ENCODE data around the gene EFHB. TPM values are rescaled to one million over a fixed set of nuclear protein-coding genes. Genes with fewer than 3 reads are reported as not detected.
"Not testable (repeated sequence)": the region's sequence is repeated elsewhere in the genome, so short reads cannot be mapped to it uniquely, and the experiment has no call there.

The EFHB gene
- total RNA-seq, 1 experiment from 2014 or later = 1.9 TPM

DNA sequence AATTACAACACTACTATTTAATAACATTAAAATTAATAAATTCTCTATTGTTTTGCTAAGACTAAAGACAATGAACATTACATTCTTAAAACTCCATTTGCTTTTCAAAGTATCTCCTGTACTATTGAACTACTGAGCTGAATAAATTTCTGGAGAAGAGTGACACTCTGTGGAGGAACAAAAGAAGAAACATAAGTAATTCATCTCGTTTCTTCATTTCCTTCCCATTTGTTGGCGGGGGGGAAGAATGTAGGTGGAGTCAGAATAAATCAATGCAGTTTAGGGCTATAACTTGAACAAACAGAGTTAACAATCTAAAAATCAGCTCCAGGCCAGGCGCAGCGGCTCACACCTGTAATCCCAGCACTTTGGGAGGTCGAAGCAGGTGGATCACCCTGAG lies 32.7 kb downstream of the EFHB start:
- Histone ChIP-seq H4K20me1 (ENCODE audit: control insufficient read depth, insufficient read depth, insufficient read length) (no peaks in the 10 kb centered on the region), H3K9me3 (ENCODE audit: control insufficient read depth, low read depth, low read length) (no peaks in the 10 kb centered on the region), H4K91ac (ENCODE audit: insufficient read length, low read depth, low read length) (no peak overlapping the region), H2AFZ (ENCODE audit: low read length) (no peak overlapping the region), H2BK120ac (ENCODE audit: low read depth, low read length, poor library complexity, severe bottlenecking) (no peak overlapping the region), H3K18ac (ENCODE audit: insufficient read length, low read depth, low read length) (no peak overlapping the region), H3K56ac (ENCODE audit: insufficient read length, low read depth, low read length) (no peak overlapping the region), H2BK15ac (ENCODE audit: low read depth, low read length) (no peak overlapping the region), H3K4me2 (ENCODE audit: insufficient read depth, insufficient read length, low read length) (no peak overlapping the region), H3T11ph (ENCODE audit: low read length) (no peak overlapping the region), H3K79me1 (ENCODE audit: insufficient read depth, low read depth, low read length, poor library complexity, severe bottlenecking) (no peaks in the 10 kb centered on the region), H3K23ac (ENCODE audit: insufficient read length, low read depth, low read length) (no peak overlapping the region), H2BK12ac (ENCODE audit: insufficient read length, low read depth, low read length) (no peak overlapping the region), H4K5ac (ENCODE audit: insufficient read length, low read depth, low read length) (no peak overlapping the region), H3K4me1 (ENCODE audit: insufficient read depth, low read length) (no peaks in the 10 kb centered on the region; the same call in 1 of the 2 replicates), H3K79me2 (ENCODE audit: insufficient read depth, low read length) (no peaks in the 10 kb centered on the region), H4K8ac (replicated peaks; ENCODE audit: insufficient read length, low read depth, low read length) (no peak overlapping the region), H2AK5ac (ENCODE audit: insufficient read length, low read length) (no peak overlapping the region), H2BK20ac (ENCODE audit: low read depth, low read length, poor library complexity, severe bottlenecking) (no peak overlapping the region), H2BK5ac (ENCODE audit: insufficient read length, low read length) (no peak overlapping the region), H3K14ac (ENCODE audit: insufficient read depth, low read length) (no peak overlapping the region), H3K27ac (ENCODE audit: insufficient read length, low read depth, low read length) (no peak overlapping the region), H3K27me3 (ENCODE audit: insufficient read depth, low read length) (no peaks in the 10 kb centered on the region), H3K23me2 (ENCODE audit: insufficient read length, low read depth, low read length, poor library complexity, severe bottlenecking) (no peaks in the 10 kb centered on the region), H3K4ac (ENCODE audit: low read depth, low read length) (no peak overlapping the region), H3K9ac (ENCODE audit: extremely low read depth, insufficient read length, low read length) (no peak overlapping the region)
- no peak overlapping the region for H3K4me3 Mint-ChIP-seq
- H3K4me1 Mint-ChIP-seq = peaks cover 3 to 9% of the 10 kb centered on the region in 2 experiments; a peak in 3 of 4 replicates
- H3K36me3 Mint-ChIP-seq (ENCODE audit: insufficient read depth in 1 of 3, low read depth in 3 of 3) = no peaks in the 10 kb centered on the region
- no peak for DNase-seq
- H3K27ac Mint-ChIP-seq = no peak overlapping the region
- no peaks in the 10 kb centered on the region; the same call in 1 of the 2 replicates for H3K27me3 Mint-ChIP-seq (ENCODE audit: low read depth)
- WGBS (ENCODE audit: extremely low coverage, insufficient read length, low lambda C conversion rate) = no CpG with 5 or more reads among the region's 5 CpGs
- no peaks in the 10 kb centered on the region; a peak in 1 of 5 replicates for H3K9me3 Mint-ChIP-seq
- TF ChIP-seq CTCF (conservative IDR thresholded peaks at IDR 0.05) = no peak

GRCh38 chr3:19899833-19900232 lies 34.2 kb downstream of the EFHB start:
- not testable (repeated sequence) for H3K9me3 ChIP-seq (ENCODE audit: control insufficient read depth, low read depth, low read length); H2BK15ac ChIP-seq (ENCODE audit: low read depth, low read length); H3K56ac ChIP-seq (ENCODE audit: insufficient read length, low read depth, low read length); H3K4me2 ChIP-seq (ENCODE audit: insufficient read depth, insufficient read length, low read length); H3K4ac ChIP-seq (ENCODE audit: low read depth, low read length); H4K5ac ChIP-seq (ENCODE audit: insufficient read length, low read depth, low read length); DNase-seq; H3K9me3 Mint-ChIP-seq; H3K9ac ChIP-seq (ENCODE audit: extremely low read depth, insufficient read length, low read length); H4K91ac ChIP-seq (ENCODE audit: insufficient read length, low read depth, low read length); H3K18ac ChIP-seq (ENCODE audit: insufficient read length, low read depth, low read length); H4K8ac ChIP-seq (replicated peaks; ENCODE audit: insufficient read length, low read depth, low read length); H3K4me3 Mint-ChIP-seq; H3K79me1 ChIP-seq (ENCODE audit: insufficient read depth, low read depth, low read length, poor library complexity, severe bottlenecking); H3K4me1 ChIP-seq (ENCODE audit: insufficient read depth, low read length); H2BK120ac ChIP-seq (ENCODE audit: low read depth, low read length, poor library complexity, severe bottlenecking); H3K79me2 ChIP-seq (ENCODE audit: insufficient read depth, low read length); H3K27ac Mint-ChIP-seq; H2BK5ac ChIP-seq (ENCODE audit: insufficient read length, low read length); H2AFZ ChIP-seq (ENCODE audit: low read length); H3K23me2 ChIP-seq (ENCODE audit: insufficient read length, low read depth, low read length, poor library complexity, severe bottlenecking); H3K27me3 Mint-ChIP-seq (ENCODE audit: low read depth); H3K36me3 Mint-ChIP-seq (ENCODE audit: insufficient read depth in 1 of 3, low read depth in 3 of 3); H2AK5ac ChIP-seq (ENCODE audit: insufficient read length, low read length); H3T11ph ChIP-seq (ENCODE audit: low read length); H3K23ac ChIP-seq (ENCODE audit: insufficient read length, low read depth, low read length); H3K27ac ChIP-seq (ENCODE audit: insufficient read length, low read depth, low read length); H3K4me1 Mint-ChIP-seq; H4K20me1 ChIP-seq (ENCODE audit: control insufficient read depth, insufficient read depth, insufficient read length); H2BK20ac ChIP-seq (ENCODE audit: low read depth, low read length, poor library complexity, severe bottlenecking); H3K27me3 ChIP-seq (ENCODE audit: insufficient read depth, low read length); H3K14ac ChIP-seq (ENCODE audit: insufficient read depth, low read length); H2BK12ac ChIP-seq (ENCODE audit: insufficient read length, low read depth, low read length)
- WGBS (ENCODE audit: extremely low coverage, insufficient read length, low lambda C conversion rate) = no CpG with 5 or more reads among the region's 7 CpGs
